ENCODE measurements around the gene RGS3. TPM values are rescaled to one million over a fixed set of nuclear protein-coding genes. Genes with fewer than 3 reads are reported as not detected.

The RGS3 gene
- total RNA-seq, 1 donor from 2014 or later: 26.3 TPM

- peaks cover 8% of the 10 kb centered on the region for H3K4me1 Mint-ChIP-seq
- no peak for DNase-seq (ENCODE audit: low spot score in 2 of 2, unreplicated experiment in 2 of 2)
- no peak overlapping the region for H3K4me3 Mint-ChIP-seq
- no peak for TF ChIP-seq CTCF (IDR thresholded peaks at IDR 0.05; ENCODE audit: unreplicated experiment)
- H3K27me3 Mint-ChIP-seq (ENCODE audit: low read depth): no peaks in the 10 kb centered on the region
- H3K36me3 Mint-ChIP-seq: no peaks in the 10 kb centered on the region
- H3K27ac Mint-ChIP-seq: no peak overlapping the region
- peaks cover 16% of the 10 kb centered on the region for H3K9me3 Mint-ChIP-seq
Observed at GRCh38 chr9:113641100-113641885, 177.8 kb downstream of the RGS3 start.

- Mint-ChIP-seq H3K36me3 (no peaks in the 10 kb centered on the region), H3K4me1 (peaks cover 3% of the 10 kb centered on the region), H3K27ac (no peak overlapping the region), H3K9me3 (peaks cover 21% of the 10 kb centered on the region), H3K4me3 (no peak overlapping the region), H3K27me3 (ENCODE audit: low read depth) (no peaks in the 10 kb centered on the region)
- TF ChIP-seq CTCF (IDR thresholded peaks at IDR 0.05; ENCODE audit: unreplicated experiment): no peak
- DNase-seq (ENCODE audit: low spot score in 2 of 2, unreplicated experiment in 2 of 2): no peak
Observed at GRCh38 chr9:113644321-113644720, 180.8 kb downstream of the RGS3 start.

- Mint-ChIP-seq H3K27me3 (ENCODE audit: low read depth) (no peaks in the 10 kb centered on the region), H3K36me3 (no peaks in the 10 kb centered on the region), H3K9me3 (peaks cover 21% of the 10 kb centered on the region), H3K4me3 (no peak overlapping the region), H3K4me1 (peaks cover 3% of the 10 kb centered on the region), H3K27ac (no peak overlapping the region)
- TF ChIP-seq CTCF (IDR thresholded peaks at IDR 0.05; ENCODE audit: unreplicated experiment): no peak
- DNase-seq (ENCODE audit: low spot score in 2 of 2, unreplicated experiment in 2 of 2): no peak
Observed at GRCh38 chr9:113645227-113645977, 181.9 kb downstream of the RGS3 start.

- Mint-ChIP-seq H3K4me1 (peaks cover 7% of the 10 kb centered on the region), H3K4me3 (no peak overlapping the region), H3K36me3 (no peaks in the 10 kb centered on the region), H3K9me3 (peaks cover 21% of the 10 kb centered on the region), H3K27ac (no peak overlapping the region), H3K27me3 (ENCODE audit: low read depth) (no peaks in the 10 kb centered on the region)
- no peak for DNase-seq (ENCODE audit: low spot score in 2 of 2, unreplicated experiment in 2 of 2)
- no peak for TF ChIP-seq CTCF (IDR thresholded peaks at IDR 0.05; ENCODE audit: unreplicated experiment)
Observed at GRCh38 chr9:113645978-113646253, 182.4 kb downstream of the RGS3 start.

GRCh38 chr9:113646491-113646890, 183.0 kb downstream of the RGS3 start:
- DNase-seq (ENCODE audit: low spot score in 2 of 2, unreplicated experiment in 2 of 2): no peak
- Mint-ChIP-seq H3K27ac (no peak overlapping the region), H3K4me3 (no peak overlapping the region), H3K27me3 (ENCODE audit: low read depth) (no peaks in the 10 kb centered on the region), H3K9me3 (peaks cover 16% of the 10 kb centered on the region), H3K4me1 (peaks cover 7% of the 10 kb centered on the region), H3K36me3 (no peaks in the 10 kb centered on the region)
- no peak for TF ChIP-seq CTCF (IDR thresholded peaks at IDR 0.05; ENCODE audit: unreplicated experiment)

Other genes with a start within 250 kb of the RGS3 start
- 28.2 to 30.0 TPM (median 28.4 TPM) in 3 replicates for gene FKBP15, start 242.4 kb upstream of the RGS3 start, total RNA-seq
- gene SLC31A1, start 242.2 kb upstream of the RGS3 start, total RNA-seq: 22.3 to 23.8 TPM (median 22.6 TPM) in 3 replicates
- 25.3 to 27.7 TPM (median 27.0 TPM) in 3 replicates for gene CDC26, start 188.2 kb upstream of the RGS3 start, total RNA-seq
- gene PRPF4, start 188.1 kb upstream of the RGS3 start, total RNA-seq: 27.8 to 29.4 TPM (median 29.2 TPM) in 3 replicates
- 0.16 to 0.53 TPM (median 0.29 TPM) in 3 replicates for gene RNF183, start 160.4 kb upstream of the RGS3 start, total RNA-seq
- gene WDR31, start 123.5 kb upstream of the RGS3 start, total RNA-seq: 4.1 to 4.5 TPM (median 4.2 TPM) in 3 replicates
- gene BSPRY, start 114.2 kb upstream of the RGS3 start, total RNA-seq: 3.4 to 4.3 TPM (median 4.3 TPM) in 3 replicates
- gene HDHD3, start 86.7 kb upstream of the RGS3 start, total RNA-seq: 26.9 to 30.8 TPM (median 27.7 TPM) in 3 replicates
- 42.9 to 45.6 TPM (median 44.2 TPM) in 3 replicates for gene ALAD, start 62.4 kb upstream of the RGS3 start, total RNA-seq
- gene POLE3, start 53.1 kb upstream of the RGS3 start, total RNA-seq: 44.8 to 50.2 TPM (median 49.5 TPM) in 3 replicates
- 0.64 to 0.95 TPM (median 0.72 TPM) in 3 replicates for gene C9orf43, start 53.0 kb upstream of the RGS3 start, total RNA-seq